IMR-90 (cell line): ENCODE data around the gene BCL2L1.
A peak's percentile ranks its signal among the peaks of the same experiment; 100 is the strongest.

Source experiments
- BHLHE40 ChIP-seq: fragments of 150-350 bp; IDR thresholded peaks from 2 replicates; pipeline ENCODE4 v1.6.1; 2016; ENCODE audit warnings: mild to moderate bottlenecking, low read depth, low read length
- MAFK ChIP-seq: IDR thresholded peaks from 2 replicates; pipeline ENCODE4 v1.6.1; 2012; ENCODE audit warnings: low read depth, low read length, improper control_type of control experiment
- MAZ ChIP-seq: IDR thresholded peaks from 2 replicates; pipeline ENCODE4 v1.6.1; 2012; ENCODE audit warnings: low read depth, mild to moderate bottlenecking, low read length, improper control_type of control experiment, moderate library complexity, borderline replicate concordance
- POLR2A ChIP-seq: IDR thresholded peaks from 2 replicates; pipeline ENCODE4 v1.6.1; 2012; ENCODE audit warnings: mild to moderate bottlenecking, low read depth, low read length
- SMC3 ChIP-seq: fragments of 150-350 bp; IDR thresholded peaks from 2 replicates; pipeline ENCODE4 v1.6.1; 2016; ENCODE audit warnings: low read depth, mild to moderate bottlenecking, antibody characterized with exemption, low read length, moderate library complexity
- TF ChIP-seq, protein P1 (sequence below): conservative IDR thresholded peaks from 2 replicates; pipeline ENCODE4 v1.5.1; 2012; ENCODE audit warnings: mild to moderate bottlenecking, low read depth, low read length, improper control_type of control experiment

- TF ChIP-seq POLR2A (no peak), SMC3 (no peak), MAZ (peak; percentile 43; the same call in 1 of the 2 replicates), MAFK (no peak), BHLHE40 (no peak)
- TF ChIP-seq, protein P1, sequence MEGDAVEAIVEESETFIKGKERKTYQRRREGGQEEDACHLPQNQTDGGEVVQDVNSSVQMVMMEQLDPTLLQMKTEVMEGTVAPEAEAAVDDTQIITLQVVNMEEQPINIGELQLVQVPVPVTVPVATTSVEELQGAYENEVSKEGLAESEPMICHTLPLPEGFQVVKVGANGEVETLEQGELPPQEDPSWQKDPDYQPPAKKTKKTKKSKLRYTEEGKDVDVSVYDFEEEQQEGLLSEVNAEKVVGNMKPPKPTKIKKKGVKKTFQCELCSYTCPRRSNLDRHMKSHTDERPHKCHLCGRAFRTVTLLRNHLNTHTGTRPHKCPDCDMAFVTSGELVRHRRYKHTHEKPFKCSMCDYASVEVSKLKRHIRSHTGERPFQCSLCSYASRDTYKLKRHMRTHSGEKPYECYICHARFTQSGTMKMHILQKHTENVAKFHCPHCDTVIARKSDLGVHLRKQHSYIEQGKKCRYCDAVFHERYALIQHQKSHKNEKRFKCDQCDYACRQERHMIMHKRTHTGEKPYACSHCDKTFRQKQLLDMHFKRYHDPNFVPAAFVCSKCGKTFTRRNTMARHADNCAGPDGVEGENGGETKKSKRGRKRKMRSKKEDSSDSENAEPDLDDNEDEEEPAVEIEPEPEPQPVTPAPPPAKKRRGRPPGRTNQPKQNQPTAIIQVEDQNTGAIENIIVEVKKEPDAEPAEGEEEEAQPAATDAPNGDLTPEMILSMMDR, result no peak
Observed at GRCh38 chr20:31633339-31633914, 89.2 kb downstream of the BCL2L1 start.
